Activated T-helper 2 cell treated with anti-CD3 and anti-CD28 coated beads, Interferon-gamma antibody, Interleukin-2, Interleukin-4, amounts not matched to agents 10 μg/mL and 5 μg/mL and 100 μg/mL, durations not matched to agents 14 hours and 24 hours and 36 hours (primary cell): ENCODE results near the gene ZIK1. TPM values are rescaled to one million over a fixed set of nuclear protein-coding genes. Genes with fewer than 3 reads are reported as not detected.

Experiments
- DNase-seq: peaks from one replicate; pipeline ENCODE4 v3.0.0; 2021; ENCODE audit warnings: low spot score
- H3K27ac Mint-ChIP-seq: one replicate; pipeline ENCODE4 v1.8.0; 2021; ENCODE audit warnings: mixed read lengths
- H3K27me3 Mint-ChIP-seq: one replicate; pipeline ENCODE4 v1.8.0; 2021; ENCODE audit warnings: low read depth, mixed read lengths
- H3K36me3 Mint-ChIP-seq: one replicate; pipeline ENCODE4 v1.8.0; 2021; ENCODE audit warnings: low read depth, mixed read lengths
- H3K4me1 Mint-ChIP-seq: one replicate; pipeline ENCODE4 v1.8.0; 2021; ENCODE audit warnings: low read depth, mixed read lengths
- H3K4me3 Mint-ChIP-seq: one replicate; pipeline ENCODE4 v1.8.0; 2021; ENCODE audit warnings: low read depth, mild to moderate bottlenecking, moderate library complexity, mixed read lengths
- H3K9me3 Mint-ChIP-seq: one replicate; pipeline ENCODE4 v1.8.0; 2021; ENCODE audit warnings: mixed read lengths
- intact Hi-C: fragments of 100-400 bp; cut with micrococcal nuclease; formaldehyde crosslinking; loops from one replicate; pipeline ENCODE4 v1.15.1; 2023
- total RNA-seq: library from RNA; stranded (reverse); gene quantifications from 2 replicates; pipeline ENCODE4 v1.2.3, GENCODE V29; 2022

ZIK1 gene
- total RNA-seq, 1 donor from 2014 or later, result 2.4 TPM

DNA sequence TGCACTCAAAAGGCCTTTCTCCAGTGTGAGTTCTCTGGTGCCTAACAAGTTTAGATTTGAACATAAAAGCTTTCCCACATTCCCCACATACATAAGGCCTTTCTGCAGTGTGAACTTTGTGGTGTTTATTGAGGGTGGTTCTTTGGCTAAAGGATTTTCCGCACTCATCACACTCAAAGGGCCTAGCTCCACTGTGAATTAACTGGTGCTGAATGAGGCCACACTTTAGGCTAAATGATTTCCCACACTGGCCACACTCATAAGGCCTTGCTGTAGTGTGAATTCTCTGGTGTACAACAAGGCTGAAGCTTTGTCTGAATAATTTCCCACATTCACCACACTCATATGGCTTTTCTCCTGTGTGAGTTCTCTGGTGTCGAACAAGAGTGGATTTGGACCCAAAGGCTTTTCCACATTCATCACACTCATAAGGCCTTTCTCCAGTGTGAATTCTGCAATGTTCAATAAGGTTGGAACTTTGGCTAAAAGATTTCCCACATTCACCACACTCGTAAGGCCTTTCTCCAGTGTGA lies 11.5 kb upstream of the ZIK1 start:
- Mint-ChIP-seq H3K4me3 (no peak overlapping the region), H3K9me3 (peaks cover 89% of the 10 kb centered on the region)
- intact Hi-C loops, result loop anchor here (10.0 kb wide), 1 partner anchor 242 kb away; the partner anchor contains the start of gene ZNF552

DNA sequence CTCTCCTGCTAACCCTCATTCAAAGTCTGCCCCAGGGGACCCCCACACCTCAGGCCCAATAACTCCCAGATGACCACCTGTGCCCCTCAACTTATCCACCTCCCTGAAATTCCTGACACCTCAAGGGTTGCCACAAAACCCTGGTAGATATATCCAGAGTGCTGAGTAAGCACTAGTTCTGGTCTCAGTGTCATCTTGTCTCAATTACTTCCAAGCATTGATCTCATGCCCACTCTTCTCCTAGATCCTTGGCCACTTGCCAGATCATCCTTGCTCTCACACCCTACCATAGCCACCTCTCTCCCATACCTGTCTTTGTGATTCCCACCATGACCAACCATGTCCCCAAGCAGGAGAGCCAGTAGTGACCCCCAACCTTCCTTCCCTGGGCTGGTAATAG lies 7.3 kb upstream of the ZIK1 start:
- H3K9me3 Mint-ChIP-seq, result peaks cover 77% of the 10 kb centered on the region
- H3K27me3 Mint-ChIP-seq, result no peaks in the 10 kb centered on the region
- H3K36me3 Mint-ChIP-seq, result peaks cover 73% of the 10 kb centered on the region
- no peak for DNase-seq
- peak overlapping the region; percentile 2 for H3K4me3 Mint-ChIP-seq
- intact Hi-C loops, result loop anchor here (5.0 to 10.0 kb wide), 2 partner anchors 89 to 238 kb away; partner anchors contain the start of genes ZNF419 and ZNF552
- no peak overlapping the region for H3K27ac Mint-ChIP-seq
- peaks cover 13% of the 10 kb centered on the region for H3K4me1 Mint-ChIP-seq

More for the DNA sequence above, 11.5 kb upstream of the ZIK1 start:
- Mint-ChIP-seq H3K27ac (no peak overlapping the region), H3K36me3 (peaks cover 67% of the 10 kb centered on the region), H3K27me3 (no peaks in the 10 kb centered on the region), H3K4me1 (peaks cover 2% of the 10 kb centered on the region)
- DNase-seq, result no peak

DNA sequence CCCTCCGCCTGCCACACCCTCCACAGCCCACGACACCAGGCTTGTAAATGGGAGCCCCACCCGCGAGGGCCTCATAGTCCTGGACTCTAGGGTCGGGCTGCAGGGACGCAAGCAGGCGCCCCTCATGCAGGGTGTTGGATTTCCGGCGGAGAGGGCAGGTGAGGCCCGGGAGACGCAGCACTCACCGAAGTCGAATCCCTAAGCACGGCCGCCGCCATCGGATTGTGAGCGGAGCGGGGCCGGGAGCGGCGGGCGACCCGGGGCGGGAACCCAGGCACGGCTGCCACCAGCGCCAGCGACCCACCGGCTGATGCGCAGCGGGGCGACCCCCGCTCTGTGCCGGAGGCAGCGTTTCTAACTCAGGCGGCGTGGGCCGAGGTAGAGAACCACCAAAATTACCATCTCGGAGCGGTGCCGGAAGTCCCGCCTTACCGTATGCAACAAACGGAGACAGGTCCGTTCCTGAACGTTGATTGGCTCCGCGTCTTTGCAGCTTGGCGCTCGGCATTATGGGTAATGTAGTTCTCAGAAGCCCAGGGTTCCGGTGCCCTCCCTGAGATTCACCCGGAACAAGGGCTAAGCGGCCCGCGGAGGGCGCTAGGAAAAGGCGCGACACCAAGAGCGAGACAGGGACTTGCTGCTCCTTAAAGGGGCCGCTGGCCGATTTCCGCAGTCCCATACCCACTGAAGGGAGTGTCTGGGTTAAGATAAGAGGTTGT lies 5.3 kb upstream of the ZIK1 start, which contains the start of gene ZNF416:
Gene ZNF416 (minus strand): TSS at position 425 of the 719 bp plus-strand sequence. CDS start 207 bp downstream, at position 218.
- intact Hi-C loops, result loop anchor here (1.0 to 10.0 kb wide), 8 partner anchors 19 to 236 kb away; partner anchors contain the start of genes ZNF134, ZNF17, ZNF419 and ZNF530
- peak within 1 kb of the TSS; percentile 79 for H3K4me3 Mint-ChIP-seq
- peak; percentile 95 for DNase-seq
- peaks cover 66% of the 10 kb centered on the region for H3K9me3 Mint-ChIP-seq
- peaks cover 59% of the 10 kb centered on the region for H3K36me3 Mint-ChIP-seq
- peaks cover 13% of the 10 kb centered on the region for H3K4me1 Mint-ChIP-seq
- peak within 1 kb of the TSS; percentile 76 for H3K27ac Mint-ChIP-seq
- H3K27me3 Mint-ChIP-seq, result no peaks in the 10 kb centered on the region

- intact Hi-C loops, result no loop called here
- Mint-ChIP-seq H3K4me1 (peaks cover 12% of the 10 kb centered on the region), H3K27me3 (no peaks in the 10 kb centered on the region), H3K4me3 (no peak overlapping the region), H3K36me3 (peaks cover 56% of the 10 kb centered on the region), H3K27ac (no peak overlapping the region), H3K9me3 (peaks cover 63% of the 10 kb centered on the region)
- DNase-seq, result no peak
These were observed 833 bp upstream of the ZIK1 start for GRCh38 chr19:57583104-57583520.

- H3K4me1 Mint-ChIP-seq, result peaks cover 8% of the 10 kb centered on the region
- peaks cover 83% of the 10 kb centered on the region for H3K9me3 Mint-ChIP-seq
- H3K27me3 Mint-ChIP-seq, result no peaks in the 10 kb centered on the region
- no peak for DNase-seq
- H3K4me3 Mint-ChIP-seq, result no peak overlapping the region
- H3K27ac Mint-ChIP-seq, result no peak overlapping the region
- intact Hi-C loops, result no loop called here
- peaks cover 80% of the 10 kb centered on the region for H3K36me3 Mint-ChIP-seq
These were observed 3.6 kb downstream of the ZIK1 start for GRCh38 chr19:57587529-57587928.

GRCh38 chr19:57599377-57599760 lies 15.4 kb downstream of the ZIK1 start:
- H3K9me3 Mint-ChIP-seq, result peaks cover 53% of the 10 kb centered on the region
- peaks cover 10% of the 10 kb centered on the region for H3K4me1 Mint-ChIP-seq
- no peak overlapping the region for H3K27ac Mint-ChIP-seq

GRCh38 chr19:57599761-57600383 lies 15.9 kb downstream of the ZIK1 start, which contains the start of gene ZNF530:
Gene ZNF530, plus strand, starts transcription at chr19:57599885. Its CDS starts 4,461 bp downstream, at chr19:57604346.
- H3K9me3 Mint-ChIP-seq, result peaks cover 55% of the 10 kb centered on the region
- DNase-seq, result peak; percentile 78
- no peak within 1 kb of the TSS for H3K27ac Mint-ChIP-seq
- H3K27me3 Mint-ChIP-seq, result no peaks in the 10 kb centered on the region
- H3K36me3 Mint-ChIP-seq, result peaks cover 43% of the 10 kb centered on the region
- H3K4me3 Mint-ChIP-seq, result peak within 1 kb of the TSS; percentile 80
- peaks cover 10% of the 10 kb centered on the region for H3K4me1 Mint-ChIP-seq
- intact Hi-C loops, result loop anchor here (1.0 to 5.0 kb wide), 4 partner anchors 21 to 82 kb away; partner anchors contain the start of genes ZNF211, ZNF550 and ZNF551

More at GRCh38 chr19:57599377-57599760, 15.4 kb downstream of the ZIK1 start:
- Mint-ChIP-seq H3K27me3 (no peaks in the 10 kb centered on the region), H3K36me3 (peaks cover 38% of the 10 kb centered on the region), H3K4me3 (peak overlapping the region; percentile 80)
- intact Hi-C loops, result loop anchor here (1.0 to 5.0 kb wide), 4 partner anchors 20 to 83 kb away; partner anchors contain the start of genes ZNF211, ZNF550 and ZNF551
- no peak for DNase-seq

DNA sequence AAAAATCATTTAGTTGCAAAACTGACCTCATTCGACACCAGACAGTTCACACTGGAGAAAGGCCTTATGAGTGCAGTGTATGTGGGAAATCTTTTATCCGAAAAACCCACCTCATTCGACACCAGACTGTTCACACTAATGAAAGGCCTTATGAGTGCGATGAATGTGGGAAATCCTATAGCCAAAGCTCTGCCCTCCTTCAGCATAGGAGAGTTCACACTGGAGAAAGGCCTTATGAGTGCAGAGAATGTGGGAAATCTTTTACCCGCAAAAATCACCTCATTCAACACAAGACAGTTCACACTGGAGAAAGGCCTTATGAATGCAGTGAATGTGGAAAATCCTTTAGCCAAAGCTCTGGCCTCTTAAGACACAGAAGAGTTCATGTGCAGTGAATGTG lies 23.0 kb downstream of the ZIK1 start:
- Mint-ChIP-seq H3K36me3 (peaks cover 66% of the 10 kb centered on the region), H3K4me1 (no peaks in the 10 kb centered on the region), H3K27me3 (no peaks in the 10 kb centered on the region), H3K4me3 (no peak overlapping the region), H3K27ac (no peak overlapping the region), H3K9me3 (peaks cover 72% of the 10 kb centered on the region)
- intact Hi-C loops, result no loop called here
- DNase-seq, result no peak

GRCh38 chr19:57611113-57611512 lies 27.2 kb downstream of the ZIK1 start:
- intact Hi-C loops, result no loop called here
- H3K27ac Mint-ChIP-seq, result no peak overlapping the region
- H3K4me3 Mint-ChIP-seq, result no peak overlapping the region

DNA sequence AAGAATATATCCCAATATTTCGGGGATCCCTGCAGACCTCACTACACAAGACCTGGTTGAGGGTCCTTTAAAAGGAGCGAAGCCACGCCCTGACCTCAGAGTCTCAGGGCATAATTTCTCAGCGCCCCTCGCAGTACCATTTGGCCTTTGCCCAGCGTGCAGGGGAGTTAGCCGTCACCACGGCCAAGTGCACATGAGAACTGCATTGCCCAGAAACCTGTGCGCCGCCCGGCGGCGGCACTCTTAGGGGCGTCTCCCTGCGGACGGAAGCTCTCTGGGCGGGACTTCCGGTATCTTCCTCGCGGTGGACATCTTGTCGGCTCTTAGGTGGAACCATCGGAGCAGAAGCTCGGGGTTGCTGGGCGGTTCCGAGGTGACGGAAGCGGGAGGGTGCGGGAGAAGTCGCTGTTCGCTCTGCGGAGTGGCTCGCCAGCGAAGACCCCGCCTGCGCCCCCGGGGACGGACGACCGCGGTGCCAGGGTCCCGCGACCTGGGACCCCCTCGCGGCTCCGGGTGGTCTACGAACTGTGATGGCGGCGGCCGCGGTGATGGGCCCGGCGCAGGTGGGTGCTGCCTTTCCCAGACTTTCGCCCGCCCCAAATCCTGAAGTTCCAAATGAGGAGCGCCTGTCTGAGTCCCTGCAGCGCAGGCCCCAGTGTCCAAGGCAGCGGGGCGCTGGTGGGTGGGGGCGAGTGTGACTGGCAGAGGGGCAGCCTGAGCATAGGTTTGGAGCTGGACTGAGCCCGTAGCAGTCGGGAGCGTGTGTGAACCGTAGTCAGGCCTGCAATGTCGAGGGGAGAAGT lies 30.2 kb downstream of the ZIK1 start, which contains the start of gene ZNF134:
Gene ZNF134 (plus strand): TSS at position 302 of the 803 bp plus-strand sequence. CDS start 5,227 bp downstream, outside the sequence.
- Mint-ChIP-seq H3K36me3 (peaks cover 49% of the 10 kb centered on the region), H3K27me3 (no peaks in the 10 kb centered on the region), H3K4me1 (peaks cover 9% of the 10 kb centered on the region), H3K27ac (peak within 1 kb of the TSS; percentile 61), H3K4me3 (peak within 1 kb of the TSS; percentile 92), H3K9me3 (peaks cover 76% of the 10 kb centered on the region)
- intact Hi-C loops, result loop anchor here (1.0 to 2.0 kb wide), 3 partner anchors 19 to 179 kb away; partner anchors contain the start of genes ZNF211, ZNF416 and ZNF749
- DNase-seq, result peak; percentile 84

More at GRCh38 chr19:57611113-57611512, 27.2 kb downstream of the ZIK1 start:
- peaks cover 42% of the 10 kb centered on the region for H3K36me3 Mint-ChIP-seq
- H3K4me1 Mint-ChIP-seq, result peaks cover 9% of the 10 kb centered on the region
- H3K27me3 Mint-ChIP-seq, result no peaks in the 10 kb centered on the region
- DNase-seq, result no peak
- H3K9me3 Mint-ChIP-seq, result peaks cover 73% of the 10 kb centered on the region

DNA sequence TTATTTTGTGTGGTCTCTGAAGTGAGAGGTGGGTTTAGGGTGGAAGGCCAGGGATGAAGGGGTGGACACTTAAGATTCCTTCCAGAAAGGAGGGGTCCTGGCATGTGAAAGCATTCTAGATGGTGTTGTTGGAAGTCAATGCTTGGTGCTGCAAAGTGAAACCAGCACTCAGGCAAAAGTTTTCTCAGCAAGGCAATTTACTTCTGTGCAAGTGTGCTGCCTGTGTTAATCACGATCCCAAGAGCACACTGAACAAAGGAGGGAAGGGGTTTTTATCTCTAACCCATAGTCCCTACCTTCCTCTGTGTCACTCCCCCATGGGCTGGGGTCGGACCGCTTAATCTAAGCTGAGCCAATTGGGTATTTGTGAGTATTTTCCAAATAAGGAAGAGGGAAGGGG lies 31.4 kb downstream of the ZIK1 start:
- peaks cover 61% of the 10 kb centered on the region for H3K36me3 Mint-ChIP-seq
- H3K9me3 Mint-ChIP-seq, result peaks cover 85% of the 10 kb centered on the region
- peak overlapping the region; percentile 92 for H3K4me3 Mint-ChIP-seq
- peaks cover 9% of the 10 kb centered on the region for H3K4me1 Mint-ChIP-seq
- H3K27me3 Mint-ChIP-seq, result no peaks in the 10 kb centered on the region
- DNase-seq, result no peak
- peak overlapping the region; percentile 26 for H3K27ac Mint-ChIP-seq
- intact Hi-C loops, result loop anchor here (2.0 kb wide), 1 partner anchor 37 kb away; the partner anchor contains the start of gene ZNF416
